ENCODE data around the gene ZBTB39.

GRCh38 chr12:57031789-57032188 lies 25.4 kb upstream of the ZBTB39 start:
- TF ChIP-seq CTCF (IDR thresholded peaks at IDR 0.05) (no peak), POLR2A (IDR thresholded peaks at IDR 0.05) (no peak)

Data from suprapubic skin (tissue), 3 donors.